BLaER1 treated with 17β-estradiol and CSF1 and Interleukin-3, amounts not matched to agents 10 nM and 100 nM (cell line): Measurements from ENCODE around the gene SZRD1.

Experiments used
- H3K27ac ChIP-seq, 11 experiments: shearing (Covaris generic); formaldehyde crosslinking; 2 replicates each; pipeline ENCODE4 v1.8.1; 2022
- H3K27me3 ChIP-seq, 11 experiments: shearing (Covaris generic); formaldehyde crosslinking; 2 replicates each; pipeline ENCODE4 v1.8.1; 2022
- H3K36me3 ChIP-seq, 11 experiments: shearing (Covaris generic); formaldehyde crosslinking; 2 replicates each; pipeline ENCODE4 v1.8.1; 2022
- H3K4me1 ChIP-seq, 10 experiments: shearing (Covaris generic); formaldehyde crosslinking; 2 replicates each; pipeline ENCODE4 v1.8.1; 2022
- H3K4me2 ChIP-seq, 11 experiments: shearing (Covaris generic); formaldehyde crosslinking; 2 replicates each; pipeline ENCODE4 v1.8.1; 2022
- H3K4me3 ChIP-seq, 10 experiments: shearing (Covaris generic); formaldehyde crosslinking; 2 replicates each; pipeline ENCODE4 v1.8.1; 2022
- H3K9ac ChIP-seq, 11 experiments: shearing (Covaris generic); formaldehyde crosslinking; 2 replicates each; pipeline ENCODE4 v1.8.1; 2022
- H3K9me3 ChIP-seq, 11 experiments: shearing (Covaris generic); formaldehyde crosslinking; replicated peaks in 1 of 11; 2 replicates each; pipeline ENCODE4 v1.8.1; 2022
- H4K20me1 ChIP-seq, 11 experiments: shearing (Covaris generic); formaldehyde crosslinking; 2 replicates each; pipeline ENCODE4 v1.8.1; 2022
- Cebpa-rat ChIP-seq, 11 experiments: shearing (Covaris generic); IDR thresholded peaks; 2 replicates each; pipeline ENCODE4 v1.8.1; 2022

Gene SZRD1

DNA sequence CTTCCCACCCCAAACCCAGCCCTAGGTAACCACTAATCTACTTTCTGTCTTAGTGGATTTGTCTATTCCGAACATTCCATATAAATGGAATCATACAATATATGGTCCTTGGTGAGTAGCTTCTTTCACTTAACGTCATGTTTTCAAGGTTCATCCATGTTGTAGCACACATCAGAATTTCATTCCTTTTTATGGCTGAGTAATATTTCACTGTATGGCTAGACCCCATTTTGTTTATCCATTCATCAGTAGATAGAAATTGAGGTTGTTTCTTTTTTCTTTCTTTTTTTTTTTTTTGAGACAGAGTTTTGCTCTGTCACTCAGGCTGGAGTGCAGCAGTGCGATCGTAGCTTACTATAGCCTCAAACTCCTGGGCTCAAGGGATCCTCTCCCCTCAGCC lies 67.0 kb downstream of the SZRD1 start:
- no peaks in the 10 kb centered on the region for H4K20me1 ChIP-seq
- no peak for TF ChIP-seq Cebpa-rat (IDR thresholded peaks at IDR 0.05)
- no peaks in the 10 kb centered on the region for H3K36me3 ChIP-seq
- peak overlapping the region in 2 of 11 experiments; percentile 28 to 70; a peak in 3 of 22 replicates for H3K4me2 ChIP-seq
- no peak overlapping the region for H3K4me3 ChIP-seq
- H3K9ac ChIP-seq: no peak overlapping the region
- no peak overlapping the region for H3K27ac ChIP-seq
- H3K27me3 ChIP-seq: no peaks in the 10 kb centered on the region
- no peaks in the 10 kb centered on the region for H3K9me3 ChIP-seq
- peaks cover 12 to 32% (median 14%) of the 10 kb centered on the region in 10 experiments for H3K4me1 ChIP-seq

GRCh38 chr1:16434501-16434900 lies 67.5 kb downstream of the SZRD1 start:
- Histone ChIP-seq H3K4me2 (peak overlapping the region in 1 of 11 experiments; percentile 28; a peak in 2 of 22 replicates), H3K4me1 (peaks cover 12 to 37% (median 15%) of the 10 kb centered on the region in 10 experiments), H3K27ac (no peak overlapping the region), H3K4me3 (no peak overlapping the region), H3K36me3 (no peaks in the 10 kb centered on the region), H3K27me3 (no peaks in the 10 kb centered on the region), H4K20me1 (no peaks in the 10 kb centered on the region), H3K9ac (no peak overlapping the region), H3K9me3 (no peaks in the 10 kb centered on the region)
- no peak for TF ChIP-seq Cebpa-rat (IDR thresholded peaks at IDR 0.05)

GRCh38 chr1:16436946-16437474 lies 70.0 kb downstream of the SZRD1 start, which contains the start of gene SPATA21:
TSS of gene SPATA21 (minus strand) at chr1:16437424. CDS start at chr1:16431371, 6,053 bp downstream.
- Histone ChIP-seq H3K27me3 (no peaks in the 10 kb centered on the region), H3K9me3 (no peaks in the 10 kb centered on the region), H3K27ac (no peak within 1 kb of the TSS), H3K36me3 (peaks cover 0 to 2% (median 0%) of the 10 kb centered on the region in 11 experiments; a peak in 1 of 22 replicates), H4K20me1 (peaks cover 0 to 7% (median 2%) of the 10 kb centered on the region in 11 experiments; a peak in 10 of 22 replicates), H3K4me3 (no peak within 1 kb of the TSS), H3K4me2 (peak within 1 kb of the TSS in 3 of 11 experiments; percentile 80 to 96 (median 83); a peak in 4 of 22 replicates), H3K4me1 (peaks cover 20 to 49% (median 26%) of the 10 kb centered on the region in 10 experiments), H3K9ac (no peak within 1 kb of the TSS)
- no peak for TF ChIP-seq Cebpa-rat (IDR thresholded peaks at IDR 0.05)

- Histone ChIP-seq H3K36me3 (peaks cover 2 to 16% (median 12%) of the 10 kb centered on the region in 11 experiments; a peak in 21 of 22 replicates), H4K20me1 (peaks cover 5 to 22% (median 17%) of the 10 kb centered on the region in 11 experiments; a peak in 17 of 22 replicates), H3K4me1 (peaks cover 24 to 52% (median 31%) of the 10 kb centered on the region in 10 experiments), H3K9ac (no peak overlapping the region), H3K4me2 (peak overlapping the region in 4 of 11 experiments; percentile 43 to 96 (median 82); a peak in 5 of 22 replicates), H3K27ac (0 out of 22 replicates have a peak overlapping the region, but pooled peaks of 2 of the 11 experiments have one; percentile 15 to 17), H3K4me3 (no peak overlapping the region), H3K9me3 (no peaks in the 10 kb centered on the region), H3K27me3 (no peaks in the 10 kb centered on the region)
- no peak for TF ChIP-seq Cebpa-rat (IDR thresholded peaks at IDR 0.05)
Observed at GRCh38 chr1:16438516-16438915, 71.5 kb downstream of the SZRD1 start.

GRCh38 chr1:16438924-16439323 lies 71.9 kb downstream of the SZRD1 start:
- peaks cover 23 to 54% (median 30%) of the 10 kb centered on the region in 10 experiments for H3K4me1 ChIP-seq
- peaks cover 5 to 26% (median 21%) of the 10 kb centered on the region in 11 experiments; a peak in 17 of 22 replicates for H4K20me1 ChIP-seq
- H3K9ac ChIP-seq: no peak overlapping the region
- TF ChIP-seq Cebpa-rat (IDR thresholded peaks at IDR 0.05): no peak
- no peak overlapping the region for H3K4me3 ChIP-seq
- peak overlapping the region in 2 of 11 experiments; percentile 15 to 17; a peak in 1 of 22 replicates for H3K27ac ChIP-seq
- H3K9me3 ChIP-seq: no peaks in the 10 kb centered on the region
- peak overlapping the region in 4 of 11 experiments; percentile 43 to 96 (median 82); a peak in 6 of 22 replicates for H3K4me2 ChIP-seq
- no peaks in the 10 kb centered on the region for H3K27me3 ChIP-seq
- peaks cover 6 to 20% (median 16%) of the 10 kb centered on the region in 11 experiments; a peak in 21 of 22 replicates for H3K36me3 ChIP-seq

- peak overlapping the region; percentile 85 to 97 (median 93); a peak in 20 of 22 replicates for H3K9ac ChIP-seq
- no peak for TF ChIP-seq Cebpa-rat (IDR thresholded peaks at IDR 0.05)
- no peaks in the 10 kb centered on the region for H3K27me3 ChIP-seq
- peak overlapping the region; percentile 47 to 96 (median 80) for H3K4me2 ChIP-seq
- H3K4me3 ChIP-seq: peak overlapping the region; percentile 92 to 100 (median 95); a peak in 18 of 20 replicates
- H3K36me3 ChIP-seq: peaks cover 17 to 32% (median 27%) of the 10 kb centered on the region in 11 experiments
- peaks cover 10 to 38% (median 33%) of the 10 kb centered on the region in 11 experiments; a peak in 18 of 22 replicates for H4K20me1 ChIP-seq
- H3K9me3 ChIP-seq: no peaks in the 10 kb centered on the region
- peak overlapping the region in 10 of 11 experiments; percentile 81 to 97 (median 90); a peak in 21 of 22 replicates for H3K27ac ChIP-seq
- peaks cover 23 to 59% (median 33%) of the 10 kb centered on the region in 10 experiments for H3K4me1 ChIP-seq
Observed at GRCh38 chr1:16440131-16440469, 73.1 kb downstream of the SZRD1 start.

GRCh38 chr1:16440470-16441281 lies 73.6 kb downstream of the SZRD1 start, which contains the start of gene NECAP2:
TSS of gene NECAP2 (plus strand) at chr1:16440724. CDS start at chr1:16440762, 38 bp downstream.
- H3K36me3 ChIP-seq: peaks cover 23 to 37% (median 33%) of the 10 kb centered on the region in 11 experiments
- no peaks in the 10 kb centered on the region for H3K9me3 ChIP-seq
- H3K9ac ChIP-seq: peak within 1 kb of the TSS; percentile 85 to 97 (median 93)
- peak within 1 kb of the TSS; percentile 81 to 97 (median 89) for H3K27ac ChIP-seq
- peak within 1 kb of the TSS; percentile 92 to 100 (median 95) for H3K4me3 ChIP-seq
- H4K20me1 ChIP-seq: peaks cover 10 to 43% (median 35%) of the 10 kb centered on the region in 11 experiments; a peak in 18 of 22 replicates
- H3K4me1 ChIP-seq: peaks cover 23 to 64% (median 33%) of the 10 kb centered on the region in 10 experiments
- no peaks in the 10 kb centered on the region for H3K27me3 ChIP-seq
- peak within 1 kb of the TSS; percentile 76 to 100 (median 93) for H3K4me2 ChIP-seq
- TF ChIP-seq Cebpa-rat (IDR thresholded peaks at IDR 0.05): no peak

GRCh38 chr1:16441282-16441665 lies 74.2 kb downstream of the SZRD1 start:
- peaks cover 10 to 49% (median 40%) of the 10 kb centered on the region in 11 experiments; a peak in 20 of 22 replicates for H4K20me1 ChIP-seq
- peaks cover 23 to 70% (median 33%) of the 10 kb centered on the region in 10 experiments for H3K4me1 ChIP-seq
- peak overlapping the region; percentile 81 to 97 (median 89) for H3K27ac ChIP-seq
- no peaks in the 10 kb centered on the region for H3K27me3 ChIP-seq
- H3K4me3 ChIP-seq: peak overlapping the region; percentile 92 to 100 (median 95)
- peaks cover 29 to 43% (median 39%) of the 10 kb centered on the region in 11 experiments for H3K36me3 ChIP-seq
- peak overlapping the region; percentile 76 to 100 (median 93) for H3K4me2 ChIP-seq
- H3K9me3 ChIP-seq: no peaks in the 10 kb centered on the region
- TF ChIP-seq Cebpa-rat (IDR thresholded peaks at IDR 0.05): no peak
- peak overlapping the region; percentile 85 to 97 (median 93) for H3K9ac ChIP-seq
